Stomach (tissue), 4 donors: ENCODE measurements around the gene VAV3.

ENCODE experiments used
- EP300 ChIP-seq: sonication (generic); formaldehyde crosslinking; IDR thresholded peaks from one replicate; pipeline ENCODE4 v1.6.1; 2017; ENCODE audit warnings: antibody characterized with exemption
- POLR2A ChIP-seq, 4 donors: fragments of 450-650 bp; IDR thresholded peaks; one replicate each; pipeline ENCODE4 v1.6.1; 2016; ENCODE audit warnings: antibody characterized with exemption in 4 of 4, control low read depth in 2 of 4, mild to moderate bottlenecking in 1 of 4, moderate library complexity in 1 of 4

DNA sequence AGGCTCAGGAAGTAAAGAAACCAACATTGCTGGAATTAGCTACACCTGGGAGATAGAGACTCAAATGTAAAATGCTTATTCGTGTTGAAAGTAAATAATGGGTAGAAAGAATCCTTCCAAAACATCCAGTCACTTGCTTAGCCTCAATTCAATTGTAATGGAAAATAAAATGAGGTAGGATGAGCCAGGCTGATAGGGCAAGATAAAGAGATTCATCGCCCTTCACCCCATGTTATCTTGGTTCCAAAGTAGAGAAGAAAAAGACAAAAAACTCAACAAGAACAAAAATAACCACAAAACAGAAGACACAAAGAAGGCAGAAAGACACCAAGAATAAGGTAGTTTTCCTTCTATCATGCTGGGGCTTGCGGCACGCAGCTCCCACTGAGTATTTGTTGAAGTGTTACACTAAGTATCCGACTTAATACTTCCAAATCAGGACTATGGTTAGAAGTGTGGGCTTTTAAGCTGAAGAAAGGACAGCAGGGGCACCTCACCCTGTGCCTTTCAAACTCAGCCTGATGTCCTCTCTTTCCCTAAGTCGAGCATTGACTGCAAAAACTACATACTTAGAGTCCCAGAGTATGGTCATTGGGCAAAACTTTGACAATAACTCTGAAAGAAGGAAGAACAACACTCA, 202.1 kb downstream of the VAV3 start:
- TF ChIP-seq POLR2A (IDR thresholded peaks at IDR 0.05) (no peak), EP300 (no peak)
